Osteoblast (primary cell): ENCODE results near the gene HLA-DRA. TPM values are rescaled to one million over a fixed set of nuclear protein-coding genes. Genes with fewer than 3 reads are reported as not detected.

Experiments
- DNase-seq: peaks from one replicate; pipeline ENCODE4 v3.0.0; 2011; ENCODE audit warnings: low spot score, mixed read lengths; ENCODE audit not compliant: insufficient read length; ENCODE audit errors: missing footprints
- H2AFZ ChIP-seq: 2 replicates; pipeline ENCODE4 v1.6.0; 2011; ENCODE audit warnings: mild to moderate bottlenecking, low read length
- H3K27ac ChIP-seq: 2 replicates; pipeline ENCODE4 v1.5.1; 2011; ENCODE audit warnings: mild to moderate bottlenecking, low read depth, low read length, moderate library complexity
- H3K27me3 ChIP-seq: 2 replicates; pipeline ENCODE4 v1.6.0; 2012; ENCODE audit warnings: mild to moderate bottlenecking, control low read depth, inconsistent platforms, low read length, moderate library complexity; ENCODE audit not compliant: insufficient read depth
- H3K36me3 ChIP-seq: 2 replicates; pipeline ENCODE4 v1.5.1; 2011; ENCODE audit warnings: mild to moderate bottlenecking, low read length, control low read depth, moderate library complexity; ENCODE audit not compliant: insufficient read depth
- H3K4me1 ChIP-seq: 2 replicates; pipeline ENCODE4 v1.5.1; 2011; ENCODE audit warnings: mild to moderate bottlenecking, low read length, control low read depth, moderate library complexity; ENCODE audit not compliant: insufficient read depth
- H3K4me2 ChIP-seq: 2 replicates; pipeline ENCODE4 v1.6.0; 2011; ENCODE audit warnings: mild to moderate bottlenecking, low read length; ENCODE audit not compliant: insufficient read depth
- H3K4me3 ChIP-seq: fragments of 200-600 bp; sonication (generic); 3 replicates; pipeline ENCODE4 v1.5.1; 2012; ENCODE audit warnings: mild to moderate bottlenecking, low read length, inconsistent platforms; ENCODE audit not compliant: insufficient read depth
- H3K79me2 ChIP-seq: 2 replicates; pipeline ENCODE4 v1.6.0; 2012; ENCODE audit warnings: mild to moderate bottlenecking, low read length, control low read depth, inconsistent platforms; ENCODE audit not compliant: insufficient read depth
- H3K9me3 ChIP-seq: 2 replicates; pipeline ENCODE4 v1.5.1; 2011; ENCODE audit warnings: low read depth, low read length, control low read depth
- H4K20me1 ChIP-seq: 2 replicates; pipeline ENCODE4 v1.6.0; 2012; ENCODE audit warnings: mild to moderate bottlenecking, low read length, control low read depth; ENCODE audit not compliant: insufficient read depth
- total RNA-seq: library from RNA; depleted of rRNA; stranded (reverse); fragments of >200 nt; gene quantifications from 2 replicates; pipeline ENCODE4 v1.2.3, GENCODE V29; 2012
- TF ChIP-seq, protein P1 (sequence below): IDR thresholded peaks from 2 replicates; pipeline ENCODE4 v1.5.1; 2011; ENCODE audit warnings: mild to moderate bottlenecking, low read depth, low read length, moderate library complexity; ENCODE audit errors: extremely low read depth

Gene HLA-DRA
- total RNA-seq, 1 donor: 5.8 TPM

DNA sequence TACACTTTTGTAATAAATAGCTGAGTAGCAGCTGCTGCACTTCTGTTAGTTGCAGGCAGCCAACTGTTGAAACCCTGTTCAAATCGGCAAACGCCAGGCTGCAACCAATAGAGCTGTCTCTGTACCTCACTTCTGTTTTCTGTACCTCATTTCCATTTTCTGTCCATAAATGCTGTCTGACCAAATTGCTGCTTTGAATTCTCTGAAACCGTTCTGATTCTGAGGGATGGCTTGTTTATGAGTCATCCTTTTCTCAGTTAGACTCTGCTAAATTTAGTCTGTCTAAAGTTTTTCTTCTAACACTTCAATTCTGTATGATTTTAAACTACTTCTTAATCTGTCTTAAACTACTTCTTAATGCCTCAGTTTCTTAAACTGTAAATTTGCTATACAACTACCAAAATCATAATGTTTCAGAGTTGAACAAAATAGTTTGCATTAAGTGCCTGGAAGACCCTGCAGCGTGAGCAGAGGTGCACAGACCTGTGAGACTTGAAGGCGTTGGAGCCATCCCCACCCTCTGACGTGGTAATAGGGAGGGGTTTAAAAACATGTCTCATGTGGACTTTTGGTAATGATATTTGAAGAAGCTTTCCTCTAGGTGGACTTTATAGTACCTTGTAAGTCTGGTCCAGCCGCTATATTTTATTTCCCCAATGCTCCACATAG lies 42.3 kb upstream of the HLA-DRA start:
- no peak overlapping the region for H3K4me2 ChIP-seq
- no peak overlapping the region for H2AFZ ChIP-seq
- peaks cover 10% of the 10 kb centered on the region for H3K27me3 ChIP-seq
- H3K79me2 ChIP-seq: no peaks in the 10 kb centered on the region
- H3K4me3 ChIP-seq: no peak overlapping the region
- TF ChIP-seq, protein P1, sequence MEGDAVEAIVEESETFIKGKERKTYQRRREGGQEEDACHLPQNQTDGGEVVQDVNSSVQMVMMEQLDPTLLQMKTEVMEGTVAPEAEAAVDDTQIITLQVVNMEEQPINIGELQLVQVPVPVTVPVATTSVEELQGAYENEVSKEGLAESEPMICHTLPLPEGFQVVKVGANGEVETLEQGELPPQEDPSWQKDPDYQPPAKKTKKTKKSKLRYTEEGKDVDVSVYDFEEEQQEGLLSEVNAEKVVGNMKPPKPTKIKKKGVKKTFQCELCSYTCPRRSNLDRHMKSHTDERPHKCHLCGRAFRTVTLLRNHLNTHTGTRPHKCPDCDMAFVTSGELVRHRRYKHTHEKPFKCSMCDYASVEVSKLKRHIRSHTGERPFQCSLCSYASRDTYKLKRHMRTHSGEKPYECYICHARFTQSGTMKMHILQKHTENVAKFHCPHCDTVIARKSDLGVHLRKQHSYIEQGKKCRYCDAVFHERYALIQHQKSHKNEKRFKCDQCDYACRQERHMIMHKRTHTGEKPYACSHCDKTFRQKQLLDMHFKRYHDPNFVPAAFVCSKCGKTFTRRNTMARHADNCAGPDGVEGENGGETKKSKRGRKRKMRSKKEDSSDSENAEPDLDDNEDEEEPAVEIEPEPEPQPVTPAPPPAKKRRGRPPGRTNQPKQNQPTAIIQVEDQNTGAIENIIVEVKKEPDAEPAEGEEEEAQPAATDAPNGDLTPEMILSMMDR: no peak
- DNase-seq: no peak
- no peaks in the 10 kb centered on the region for H4K20me1 ChIP-seq
- no peak overlapping the region for H3K27ac ChIP-seq
- no peaks in the 10 kb centered on the region for H3K4me1 ChIP-seq
- no peaks in the 10 kb centered on the region for H3K9me3 ChIP-seq
- no peaks in the 10 kb centered on the region for H3K36me3 ChIP-seq

DNA sequence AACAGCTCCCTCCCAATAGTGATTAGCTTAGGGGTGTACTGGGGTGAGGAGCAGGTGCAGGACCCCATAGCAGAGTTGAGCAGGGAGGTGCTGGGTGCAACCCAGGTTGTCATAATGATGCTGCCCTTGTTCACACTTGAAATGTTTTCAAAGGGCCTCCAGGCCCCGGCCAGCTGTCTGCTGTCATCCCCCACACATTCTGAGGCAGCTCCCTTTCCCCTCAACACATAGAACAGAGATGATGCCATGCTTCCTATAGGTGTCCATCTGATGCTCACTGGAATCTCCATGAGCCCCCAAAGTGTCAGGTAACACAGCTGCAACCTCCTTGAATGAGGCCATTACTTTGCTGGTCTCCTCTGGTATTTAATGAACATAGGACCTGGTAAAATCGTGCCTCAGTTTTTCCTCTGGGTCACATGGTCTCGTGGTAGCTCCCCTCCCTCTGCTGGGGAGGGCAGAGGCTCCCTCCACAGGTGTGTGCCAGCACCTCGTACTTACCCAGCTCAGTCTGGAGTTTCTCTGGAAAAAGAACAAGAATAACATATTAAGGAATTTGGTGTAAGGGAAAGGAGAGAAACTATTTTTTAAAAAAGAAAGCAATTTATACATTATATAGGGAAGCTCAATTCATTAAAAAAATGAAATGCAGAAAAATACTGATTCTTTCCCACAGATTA lies 38.3 kb upstream of the HLA-DRA start:
- Histone ChIP-seq H3K27me3 (peaks cover 8% of the 10 kb centered on the region), H3K9me3 (no peaks in the 10 kb centered on the region), H3K36me3 (no peaks in the 10 kb centered on the region), H4K20me1 (no peaks in the 10 kb centered on the region), H2AFZ (no peak overlapping the region), H3K4me1 (no peaks in the 10 kb centered on the region), H3K4me2 (no peak overlapping the region), H3K79me2 (no peaks in the 10 kb centered on the region), H3K27ac (no peak overlapping the region), H3K4me3 (no peak overlapping the region)
- DNase-seq: no peak
- TF ChIP-seq, protein P1: no peak

DNA sequence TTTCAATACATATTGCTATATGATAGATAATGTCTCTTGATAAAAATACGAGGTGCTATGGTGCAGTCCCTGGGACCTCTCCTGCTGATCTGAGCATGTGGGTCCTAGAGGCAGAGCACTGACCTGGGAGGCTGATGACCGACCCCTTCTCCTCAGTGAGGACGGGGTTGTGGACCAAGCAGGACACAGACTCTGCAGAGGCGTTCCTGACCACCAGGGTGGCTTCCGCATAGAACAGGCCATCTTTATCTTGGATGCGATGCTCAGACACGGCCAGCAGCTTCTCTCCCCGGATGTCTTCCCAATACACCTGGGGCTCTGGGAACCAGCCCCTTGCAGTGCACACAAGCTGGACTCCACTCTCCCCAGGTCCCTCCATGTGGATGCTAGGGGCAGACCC lies 36.9 kb upstream of the HLA-DRA start:
- peaks cover 19% of the 10 kb centered on the region for H3K27me3 ChIP-seq
- no peak overlapping the region for H3K27ac ChIP-seq
- no peaks in the 10 kb centered on the region for H3K79me2 ChIP-seq
- no peak overlapping the region for H3K4me3 ChIP-seq
- H3K4me1 ChIP-seq: no peaks in the 10 kb centered on the region
- TF ChIP-seq, protein P1: no peak
- no peaks in the 10 kb centered on the region for H3K9me3 ChIP-seq
- no peak for DNase-seq
- H3K36me3 ChIP-seq: no peaks in the 10 kb centered on the region
- no peak overlapping the region for H2AFZ ChIP-seq
- no peak overlapping the region for H3K4me2 ChIP-seq
- no peaks in the 10 kb centered on the region for H4K20me1 ChIP-seq

DNA sequence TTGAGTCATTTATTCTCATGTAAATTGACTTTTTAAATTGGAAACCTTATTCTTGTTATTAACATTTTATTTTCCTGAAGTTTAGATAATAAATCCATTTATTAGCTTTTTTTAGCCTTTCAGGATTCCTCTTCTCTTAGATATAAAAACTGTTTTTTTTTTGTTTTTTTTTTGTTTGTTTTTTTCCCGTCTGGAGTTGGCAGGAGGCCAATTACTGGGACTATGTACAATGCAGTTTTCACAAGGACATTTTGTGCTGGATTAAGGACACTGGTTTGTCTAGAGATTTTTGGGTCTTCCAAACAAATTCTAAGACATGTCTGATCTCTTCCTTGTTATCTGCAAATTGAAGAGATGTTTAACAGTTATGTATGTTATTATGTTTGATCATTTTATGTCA lies 34.0 kb upstream of the HLA-DRA start:
- Histone ChIP-seq H3K9me3 (no peaks in the 10 kb centered on the region), H3K4me2 (no peak overlapping the region), H3K36me3 (no peaks in the 10 kb centered on the region), H3K27me3 (peaks cover 35% of the 10 kb centered on the region), H4K20me1 (no peaks in the 10 kb centered on the region), H3K4me1 (no peaks in the 10 kb centered on the region), H3K27ac (no peak overlapping the region), H3K79me2 (no peaks in the 10 kb centered on the region), H3K4me3 (no peak overlapping the region), H2AFZ (no peak overlapping the region)
- DNase-seq: no peak
- TF ChIP-seq, protein P1: no peak
